GM23248 (cell line): ENCODE measurements around the gene IFNLR1. TPM values are rescaled to one million over a fixed set of nuclear protein-coding genes. Genes with fewer than 3 reads are reported as not detected.

ENCODE experiments used
- DNase-seq: peaks from one replicate; pipeline ENCODE4 v3.0.0-alpha.2; 2015
- H2AFZ ChIP-seq: fragments of 200-600 bp; sonication (generic); 2 replicates; pipeline ENCODE4 v1.6.1; 2016; ENCODE audit warnings: antibody characterized with exemption
- H3F3A ChIP-seq: fragments of 200-600 bp; sonication (generic); 2 replicates; pipeline ENCODE4 v1.6.1; 2016; ENCODE audit warnings: mild to moderate bottlenecking, antibody characterized with exemption, mixed run types; ENCODE audit not compliant: insufficient read depth
- H3K27ac ChIP-seq: fragments of 200-600 bp; sonication (generic); 2 replicates; pipeline ENCODE4 v1.5.1; 2016; ENCODE audit warnings: mild to moderate bottlenecking
- H3K27me3 ChIP-seq: fragments of 200-600 bp; sonication (generic); replicated peaks from 2 replicates; pipeline ENCODE4 v1.6.1; 2016; ENCODE audit warnings: mild to moderate bottlenecking; ENCODE audit not compliant: insufficient read depth
- H3K36me3 ChIP-seq: fragments of 200-600 bp; sonication (generic); 2 replicates; pipeline ENCODE4 v1.6.1; 2016; ENCODE audit warnings: low read depth, mild to moderate bottlenecking
- H3K4me1 ChIP-seq: fragments of 200-600 bp; sonication (generic); 2 replicates; pipeline ENCODE4 v1.6.1; 2016; ENCODE audit warnings: mild to moderate bottlenecking; ENCODE audit not compliant: insufficient read depth
- H3K4me2 ChIP-seq: fragments of 200-600 bp; sonication (generic); one replicate; pipeline ENCODE4 v1.6.1; 2016; ENCODE audit warnings: mild to moderate bottlenecking; ENCODE audit not compliant: unreplicated experiment
- H3K4me3 ChIP-seq: fragments of 200-600 bp; sonication (generic); 2 replicates; pipeline ENCODE4 v1.5.1; 2016; ENCODE audit warnings: mild to moderate bottlenecking
- H3K79me2 ChIP-seq: fragments of 200-600 bp; sonication (generic); 2 replicates; pipeline ENCODE4 v1.6.1; 2016; ENCODE audit warnings: mild to moderate bottlenecking; ENCODE audit not compliant: insufficient read depth
- H3K9ac ChIP-seq: fragments of 200-600 bp; sonication (generic); 2 replicates; pipeline ENCODE4 v1.6.1; 2016; ENCODE audit warnings: mild to moderate bottlenecking
- H3K9me2 ChIP-seq: fragments of 200-600 bp; sonication (generic); 2 replicates; pipeline ENCODE4 v1.6.1; 2016; ENCODE audit warnings: mixed run types, mild to moderate bottlenecking, moderate library complexity; ENCODE audit not compliant: insufficient read depth
- H3K9me3 ChIP-seq: fragments of 200-600 bp; sonication (generic); one replicate; pipeline ENCODE4 v1.6.1; 2017; ENCODE audit warnings: low read depth
- H4K20me1 ChIP-seq: fragments of 200-600 bp; sonication (generic); 2 replicates; pipeline ENCODE4 v1.6.0; 2016; ENCODE audit not compliant: insufficient read depth
- EZH2 ChIP-seq: fragments of 200-600 bp; sonication (generic); IDR thresholded peaks from 2 replicates; pipeline ENCODE4 v1.6.1; 2018; ENCODE audit warnings: antibody characterized with exemption, mild to moderate bottlenecking; ENCODE audit not compliant: insufficient read depth, poor library complexity, severe bottlenecking
- EZH2phosphoT487 ChIP-seq: fragments of 200-600 bp; sonication (generic); IDR thresholded peaks from 2 replicates; pipeline ENCODE4 v1.6.1; 2018; ENCODE audit warnings: antibody characterized with exemption, moderate library complexity, mild to moderate bottlenecking, low read depth; ENCODE audit not compliant: insufficient read depth
- WGBS, 2 experiments: methylation state at CpG; one replicate each; pipeline ENCODE4 v1.1.6; 2015 to 2017; ENCODE audit warnings: low lambda C conversion rate in 2 of 2, low coverage in 1 of 2; ENCODE audit errors: missing lambda C conversion rate in 2 of 2; 5-methylcytosine and 5-hydroxymethylcytosine counted together
- in situ Hi-C: fragments of 300-500 bp; cut with MboI; formaldehyde crosslinking; loops from 2 replicates; pipeline ENCODE4 v1.15.0; 2020
- polyA plus RNA-seq: library from polyadenylated mRNA; unstranded; fragments of >200 nt; fragmentation: Nextera tagmentation; extraction: Ambion mirVana; gene quantifications from 2 replicates; pipeline ENCODE4 v1.2.1, GENCODE V29; 2016
- total RNA-seq: library from RNA; depleted of rRNA; stranded (reverse); fragments of >200 nt; shearing (Covaris generic); gene quantifications from 2 replicates; pipeline ENCODE4 v1.2.3, GENCODE V29; 2014

The IFNLR1 gene
- total and polyA plus RNA-seq, 2 experiments from 2014 or later: not detected

DNA sequence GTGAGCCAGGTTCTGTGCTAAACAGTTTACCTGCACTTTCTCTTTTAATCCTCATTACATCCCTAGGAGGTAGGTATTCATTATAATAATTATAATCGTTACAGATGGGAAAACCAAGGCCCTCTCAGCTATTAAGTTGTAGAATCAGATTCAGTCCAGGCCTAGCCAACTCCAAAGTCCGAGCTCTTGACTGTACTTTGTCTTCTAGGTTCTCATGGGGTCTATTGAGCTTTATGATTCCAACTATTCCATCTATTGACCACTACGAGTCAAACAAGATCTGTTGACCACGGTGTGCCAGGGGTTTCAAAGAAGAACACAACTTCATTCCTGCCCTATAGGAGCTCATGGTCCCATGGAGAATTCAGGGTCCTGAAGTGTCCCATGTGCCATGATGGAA lies 2.0 kb downstream of the IFNLR1 start:
- Histone ChIP-seq H2AFZ (no peak overlapping the region), H3K9ac (no peak overlapping the region), H3K9me2 (no peaks in the 10 kb centered on the region), H3F3A (peaks cover 6% of the 10 kb centered on the region; the same call in 1 of the 2 replicates), H3K4me2 (no peak overlapping the region), H3K4me1 (no peaks in the 10 kb centered on the region; the same call in 1 of the 2 replicates), H3K9me3 (no peaks in the 10 kb centered on the region), H3K27me3 (peaks cover 4% of the 10 kb centered on the region), H3K27ac (no peak overlapping the region), H3K36me3 (no peaks in the 10 kb centered on the region), H3K79me2 (no peaks in the 10 kb centered on the region), H3K4me3 (no peak overlapping the region), H4K20me1 (no peaks in the 10 kb centered on the region)
- TF ChIP-seq EZH2phosphoT487 (no peak), EZH2 (no peak)
- WGBS, 2 experiments: 84 to 87% methylated on average over 4 of the region's 4 CpGs
- in situ Hi-C loops: no loop called here
- DNase-seq: no peak

DNA sequence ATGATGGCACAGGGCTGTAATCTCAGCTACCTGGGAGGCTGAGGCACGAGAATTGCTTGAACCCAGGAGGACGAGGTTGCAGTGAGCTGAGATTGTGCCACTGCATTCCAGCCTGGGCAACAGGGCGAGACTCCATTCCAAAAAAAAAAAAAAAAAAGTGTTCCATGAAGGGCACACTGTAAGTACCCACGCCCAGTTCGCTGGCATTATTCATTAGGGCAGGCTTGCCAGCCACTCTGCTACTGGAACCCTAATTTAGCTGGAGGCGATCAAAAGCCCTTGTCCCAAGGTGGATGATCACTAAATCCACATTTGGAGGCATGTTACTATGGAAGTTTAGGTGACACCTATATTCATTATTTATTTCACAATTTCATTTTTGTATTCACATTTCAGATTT lies 5.0 kb downstream of the IFNLR1 start:
- no peak for DNase-seq
- H3K9ac ChIP-seq: no peak overlapping the region
- no peaks in the 10 kb centered on the region for H3K9me2 ChIP-seq
- H3K27me3 ChIP-seq: peaks cover 13% of the 10 kb centered on the region
- H3K4me2 ChIP-seq: no peak overlapping the region
- H3K79me2 ChIP-seq: no peaks in the 10 kb centered on the region
- no peak overlapping the region for H3K27ac ChIP-seq
- H2AFZ ChIP-seq: no peak overlapping the region
- in situ Hi-C loops: no loop called here
- H3K9me3 ChIP-seq: no peaks in the 10 kb centered on the region
- no peak overlapping the region for H3K4me3 ChIP-seq
- no peaks in the 10 kb centered on the region for H3K4me1 ChIP-seq
- H3K36me3 ChIP-seq: no peaks in the 10 kb centered on the region
- H3F3A ChIP-seq: no peaks in the 10 kb centered on the region
- WGBS, 2 experiments: 68 to 77% methylated on average over 6 of the region's 6 CpGs
- TF ChIP-seq EZH2 (no peak), EZH2phosphoT487 (no peak)
- no peaks in the 10 kb centered on the region for H4K20me1 ChIP-seq

DNA sequence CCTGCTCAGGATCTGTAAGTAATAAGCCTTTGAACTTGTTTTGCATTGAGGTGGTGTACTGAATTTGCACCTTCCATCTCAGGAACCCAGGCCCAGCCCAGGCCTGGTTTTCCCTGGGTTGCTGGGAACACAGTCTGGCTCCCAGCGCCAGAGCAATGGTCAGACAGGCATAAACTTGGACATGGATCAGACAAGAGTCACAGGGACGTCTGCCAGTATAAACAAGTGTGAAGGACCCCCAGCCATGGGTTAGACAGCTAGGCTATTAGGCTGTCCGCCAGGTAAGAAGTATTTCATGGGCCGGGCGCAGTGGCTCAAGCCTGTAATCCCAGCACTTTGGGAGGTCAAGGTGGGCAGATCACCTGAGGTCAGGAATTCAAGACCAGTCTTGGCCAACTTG lies 5.5 kb downstream of the IFNLR1 start:
- H3K4me3 ChIP-seq: no peak overlapping the region
- 81 to 91% methylated on average over 5 of the region's 5 CpGs for WGBS, 2 experiments
- H3K79me2 ChIP-seq: no peaks in the 10 kb centered on the region
- H3K9me2 ChIP-seq: no peaks in the 10 kb centered on the region
- no peak overlapping the region for H2AFZ ChIP-seq
- H3K27ac ChIP-seq: no peak overlapping the region
- no peaks in the 10 kb centered on the region for H3K36me3 ChIP-seq
- peaks cover 13% of the 10 kb centered on the region for H3K27me3 ChIP-seq
- H3F3A ChIP-seq: no peaks in the 10 kb centered on the region
- H3K9me3 ChIP-seq: no peaks in the 10 kb centered on the region
- in situ Hi-C loops: no loop called here
- H3K9ac ChIP-seq: no peak overlapping the region
- H3K4me1 ChIP-seq: no peaks in the 10 kb centered on the region
- H3K4me2 ChIP-seq: no peak overlapping the region
- H4K20me1 ChIP-seq: no peaks in the 10 kb centered on the region
- DNase-seq: no peak
- TF ChIP-seq EZH2: no peak
- no peak for TF ChIP-seq EZH2phosphoT487

- Histone ChIP-seq H3K36me3 (no peaks in the 10 kb centered on the region), H2AFZ (no peak overlapping the region), H3K27ac (no peak overlapping the region), H3K4me2 (no peak overlapping the region), H3K4me3 (no peak overlapping the region), H3K9ac (no peak overlapping the region), H3K79me2 (no peaks in the 10 kb centered on the region), H3K9me3 (no peaks in the 10 kb centered on the region), H4K20me1 (no peaks in the 10 kb centered on the region), H3F3A (no peaks in the 10 kb centered on the region), H3K4me1 (no peaks in the 10 kb centered on the region), H3K27me3 (peaks cover 13% of the 10 kb centered on the region), H3K9me2 (no peaks in the 10 kb centered on the region)
- DNase-seq: no peak
- no peak for TF ChIP-seq EZH2phosphoT487
- no peak for TF ChIP-seq EZH2
- in situ Hi-C loops: no loop called here
- WGBS, 2 experiments: 56 to 66% methylated on average over 6 of the region's 6 CpGs
Observed at GRCh38 chr1:24180676-24181075, 6.4 kb downstream of the IFNLR1 start.

GRCh38 chr1:24179251-24179840 lies 7.7 kb downstream of the IFNLR1 start:
- no peak for DNase-seq
- 40 to 41% methylated on average over 10 of the region's 10 CpGs for WGBS, 2 experiments
- no peak overlapping the region for H2AFZ ChIP-seq
- H3K4me3 ChIP-seq: no peak overlapping the region
- TF ChIP-seq EZH2phosphoT487: no peak
- no peak for TF ChIP-seq EZH2
- in situ Hi-C loops: no loop called here
- no peaks in the 10 kb centered on the region for H3K9me3 ChIP-seq
- H3K27me3 ChIP-seq: peaks cover 19% of the 10 kb centered on the region
- H3K4me2 ChIP-seq: no peak overlapping the region
- no peaks in the 10 kb centered on the region for H4K20me1 ChIP-seq
- H3K4me1 ChIP-seq: no peaks in the 10 kb centered on the region
- no peaks in the 10 kb centered on the region for H3K79me2 ChIP-seq
- no peaks in the 10 kb centered on the region for H3F3A ChIP-seq
- H3K9me2 ChIP-seq: no peaks in the 10 kb centered on the region
- no peak overlapping the region for H3K9ac ChIP-seq
- no peak overlapping the region for H3K27ac ChIP-seq
- H3K36me3 ChIP-seq: no peaks in the 10 kb centered on the region
